ENCODE results near the gene MCC.

Gene MCC

GRCh38 chr5:113213551-113214425 is 274.5 kb downstream of the MCC start:
- Histone ChIP-seq H3K36me3 (replicated peaks; ENCODE audit: insufficient read depth, low read length) (no peaks in the 10 kb centered on the region), H3K4me2 (ENCODE audit: low read depth, low read length) (peak overlapping the region; percentile 26), H3K4me1 (ENCODE audit: low read length) (peaks cover 54% of the 10 kb centered on the region), H4K20me1 (ENCODE audit: insufficient read depth, low read length) (no peaks in the 10 kb centered on the region), H3K27ac (ENCODE audit: low read length) (peak overlapping the region; percentile 46; the same call in 1 of the 2 replicates), H3F3A (ENCODE audit: insufficient read depth, low read length) (peaks cover 13% of the 10 kb centered on the region; the same call in 1 of the 2 replicates), H3K9me2 (replicated peaks; ENCODE audit: insufficient read depth, low read length) (no peaks in the 10 kb centered on the region), H3K9ac (ENCODE audit: low read length) (no peak overlapping the region), H3K9me3 (replicated peaks; ENCODE audit: insufficient read depth, low read length) (no peaks in the 10 kb centered on the region), H3K27me3 (replicated peaks; ENCODE audit: insufficient read depth, low read length) (no peaks in the 10 kb centered on the region), H3K4me3 (ENCODE audit: low read length) (no peak overlapping the region), H3K79me2 (ENCODE audit: low read length) (peaks cover 97% of the 10 kb centered on the region), H2AFZ (ENCODE audit: low read length) (no peak overlapping the region)
- peak; percentile 65 for DNase-seq
- TF ChIP-seq CTCF (IDR thresholded peaks at IDR 0.05; ENCODE audit: low read length) (no peak), EZH2phosphoT487 (IDR thresholded peaks at IDR 0.05; ENCODE audit: low read length) (no peak), EZH2 (optimal IDR thresholded peaks at IDR 0.05; ENCODE audit: low read depth, low read length) (no peak)

- Histone ChIP-seq H3K79me2 (ENCODE audit: low read length) (peaks cover 98% of the 10 kb centered on the region), H3K9ac (ENCODE audit: low read length) (no peak overlapping the region), H3K4me1 (ENCODE audit: low read length) (peaks cover 51% of the 10 kb centered on the region), H2AFZ (ENCODE audit: low read length) (no peak overlapping the region), H3K27me3 (replicated peaks; ENCODE audit: insufficient read depth, low read length) (no peaks in the 10 kb centered on the region), H3K27ac (ENCODE audit: low read length) (no peak overlapping the region), H3K4me2 (ENCODE audit: low read depth, low read length) (peak overlapping the region; percentile 26; the same call in 1 of the 2 replicates), H3F3A (ENCODE audit: insufficient read depth, low read length) (peaks cover 13% of the 10 kb centered on the region; the same call in 1 of the 2 replicates), H3K4me3 (ENCODE audit: low read length) (no peak overlapping the region), H3K36me3 (replicated peaks; ENCODE audit: insufficient read depth, low read length) (no peaks in the 10 kb centered on the region), H4K20me1 (ENCODE audit: insufficient read depth, low read length) (no peaks in the 10 kb centered on the region), H3K9me3 (replicated peaks; ENCODE audit: insufficient read depth, low read length) (no peaks in the 10 kb centered on the region), H3K9me2 (replicated peaks; ENCODE audit: insufficient read depth, low read length) (no peaks in the 10 kb centered on the region)
- DNase-seq = no peak
- no peak for TF ChIP-seq EZH2 (optimal IDR thresholded peaks at IDR 0.05; ENCODE audit: low read depth, low read length)
- no peak for TF ChIP-seq EZH2phosphoT487 (IDR thresholded peaks at IDR 0.05; ENCODE audit: low read length)
- TF ChIP-seq CTCF (IDR thresholded peaks at IDR 0.05; ENCODE audit: low read length) = no peak
Measured at GRCh38 chr5:113212244-113212920, 275.9 kb downstream of the MCC start.

- Histone ChIP-seq H3K27me3 (replicated peaks; ENCODE audit: insufficient read depth, low read length) (no peaks in the 10 kb centered on the region), H3K27ac (ENCODE audit: low read length) (no peak overlapping the region), H2AFZ (ENCODE audit: low read length) (no peak overlapping the region), H3K4me1 (ENCODE audit: low read length) (peaks cover 22% of the 10 kb centered on the region), H3K9me2 (replicated peaks; ENCODE audit: insufficient read depth, low read length) (no peaks in the 10 kb centered on the region), H3K36me3 (replicated peaks; ENCODE audit: insufficient read depth, low read length) (no peaks in the 10 kb centered on the region), H3K4me2 (ENCODE audit: low read depth, low read length) (no peak overlapping the region), H3K79me2 (ENCODE audit: low read length) (peaks cover 97% of the 10 kb centered on the region), H3K9me3 (replicated peaks; ENCODE audit: insufficient read depth, low read length) (no peaks in the 10 kb centered on the region), H3K4me3 (ENCODE audit: low read length) (no peak overlapping the region), H3F3A (ENCODE audit: insufficient read depth, low read length) (peaks cover 13% of the 10 kb centered on the region; the same call in 1 of the 2 replicates), H3K9ac (ENCODE audit: low read length) (no peak overlapping the region), H4K20me1 (ENCODE audit: insufficient read depth, low read length) (no peaks in the 10 kb centered on the region; the same call in 1 of the 2 replicates)
- TF ChIP-seq EZH2phosphoT487 (IDR thresholded peaks at IDR 0.05; ENCODE audit: low read length) (no peak), CTCF (IDR thresholded peaks at IDR 0.05; ENCODE audit: low read length) (no peak), EZH2 (optimal IDR thresholded peaks at IDR 0.05; ENCODE audit: low read depth, low read length) (no peak)
- DNase-seq = no peak
Measured at GRCh38 chr5:113209498-113209897, 278.8 kb downstream of the MCC start.

All from MM.1S (cell line).